ENCODE results near the gene TRABD. TPM values are rescaled to one million over a fixed set of nuclear protein-coding genes. Genes with fewer than 3 reads are reported as not detected.

TRABD gene
- total RNA-seq, 1 donor from 2014 or later = 64.5 TPM

- DNase-seq (ENCODE audit: low spot score) = no peak
Measured at GRCh38 chr22:50173983-50174355, 11.7 kb upstream of the TRABD start.

DNA sequence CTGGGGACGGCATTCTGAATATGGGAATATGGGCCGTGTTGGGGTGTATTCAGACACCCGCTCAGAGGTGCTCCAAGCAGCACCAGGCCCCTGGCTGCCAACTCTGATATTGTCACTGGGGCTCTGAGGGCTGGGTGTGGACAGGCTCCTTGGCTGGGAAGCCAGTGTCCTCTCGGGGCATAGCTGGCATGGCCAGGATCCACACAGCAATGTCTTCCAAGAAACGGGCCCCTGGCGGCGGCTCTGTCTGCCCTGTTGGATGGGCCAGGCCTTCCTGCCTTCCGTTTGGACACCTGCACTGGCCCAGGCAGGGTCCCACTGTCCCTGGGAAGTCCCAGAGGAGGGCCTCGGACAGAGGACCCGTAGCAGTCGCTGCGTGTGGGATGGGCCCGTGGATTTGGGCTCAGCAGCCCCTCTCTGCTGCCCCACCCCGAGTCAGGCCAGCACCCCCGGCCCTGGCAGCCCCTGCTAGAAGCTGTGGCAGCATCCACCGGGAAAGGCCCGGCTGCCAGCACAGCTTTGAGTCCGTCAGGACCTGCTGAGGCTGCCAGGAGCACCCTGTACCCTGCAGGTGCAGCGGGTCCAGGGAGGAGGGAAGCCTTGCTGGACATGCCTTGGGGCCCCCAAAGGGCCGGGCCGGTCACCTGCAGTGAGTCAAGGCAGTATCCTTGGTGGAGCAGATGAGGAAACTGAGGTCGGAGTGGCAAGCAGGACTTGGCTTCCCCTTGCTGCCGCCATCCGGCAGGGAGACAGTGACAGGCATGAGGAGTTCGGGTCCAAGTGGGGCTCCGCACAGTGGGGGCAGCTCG lies 11.1 kb upstream of the TRABD start:
- DNase-seq (ENCODE audit: low spot score) = no peak

DNA sequence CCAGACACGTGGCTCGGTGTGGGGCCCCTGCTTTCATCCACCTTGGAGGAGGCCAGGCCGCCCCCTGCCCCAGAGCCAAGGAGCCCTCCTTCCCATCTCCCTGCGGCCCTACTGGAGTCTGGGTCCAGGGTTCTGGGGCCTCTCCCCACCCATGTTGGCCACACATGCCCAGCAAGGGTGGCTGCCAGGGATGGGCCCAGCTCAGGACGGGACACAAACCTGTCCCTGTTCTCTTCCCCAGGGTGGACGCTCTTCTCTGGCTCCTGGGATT lies 10.6 kb upstream of the TRABD start:
- DNase-seq (ENCODE audit: low spot score) = no peak

- no peak for DNase-seq (ENCODE audit: low spot score)
Measured at GRCh38 chr22:50175921-50176849, 9.5 kb upstream of the TRABD start.

DNA sequence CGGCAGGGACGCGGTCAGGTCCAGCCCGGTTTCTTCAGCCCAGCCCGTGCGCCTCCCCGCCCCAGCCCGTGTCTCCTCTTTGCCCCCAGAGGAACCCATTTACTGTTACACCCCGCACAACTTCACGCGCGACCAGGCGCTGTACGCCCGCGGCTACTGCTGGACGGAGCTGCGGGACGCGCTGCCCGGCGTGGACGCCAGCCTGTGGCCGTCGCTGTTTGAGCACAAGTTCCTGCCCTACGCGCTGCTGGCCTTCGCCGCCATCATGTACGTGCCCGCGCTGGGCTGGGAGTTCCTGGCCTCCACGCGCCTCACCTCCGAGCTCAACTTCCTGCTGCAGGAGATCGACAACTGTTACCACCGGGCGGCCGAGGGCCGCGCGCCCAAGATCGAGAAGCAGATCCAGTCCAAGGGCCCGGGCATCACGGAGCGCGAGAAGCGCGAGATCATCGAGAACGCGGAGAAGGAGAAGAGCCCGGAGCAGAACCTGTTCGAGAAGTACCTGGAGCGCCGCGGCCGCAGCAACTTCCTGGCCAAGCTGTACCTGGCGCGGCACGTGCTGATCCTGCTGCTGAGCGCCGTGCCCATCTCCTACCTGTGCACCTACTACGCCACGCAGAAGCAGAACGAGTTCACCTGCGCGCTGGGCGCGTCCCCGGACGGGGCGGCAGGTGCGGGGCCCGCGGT lies 8.7 kb upstream of the TRABD start:
- no peak for DNase-seq (ENCODE audit: low spot score)

DNA sequence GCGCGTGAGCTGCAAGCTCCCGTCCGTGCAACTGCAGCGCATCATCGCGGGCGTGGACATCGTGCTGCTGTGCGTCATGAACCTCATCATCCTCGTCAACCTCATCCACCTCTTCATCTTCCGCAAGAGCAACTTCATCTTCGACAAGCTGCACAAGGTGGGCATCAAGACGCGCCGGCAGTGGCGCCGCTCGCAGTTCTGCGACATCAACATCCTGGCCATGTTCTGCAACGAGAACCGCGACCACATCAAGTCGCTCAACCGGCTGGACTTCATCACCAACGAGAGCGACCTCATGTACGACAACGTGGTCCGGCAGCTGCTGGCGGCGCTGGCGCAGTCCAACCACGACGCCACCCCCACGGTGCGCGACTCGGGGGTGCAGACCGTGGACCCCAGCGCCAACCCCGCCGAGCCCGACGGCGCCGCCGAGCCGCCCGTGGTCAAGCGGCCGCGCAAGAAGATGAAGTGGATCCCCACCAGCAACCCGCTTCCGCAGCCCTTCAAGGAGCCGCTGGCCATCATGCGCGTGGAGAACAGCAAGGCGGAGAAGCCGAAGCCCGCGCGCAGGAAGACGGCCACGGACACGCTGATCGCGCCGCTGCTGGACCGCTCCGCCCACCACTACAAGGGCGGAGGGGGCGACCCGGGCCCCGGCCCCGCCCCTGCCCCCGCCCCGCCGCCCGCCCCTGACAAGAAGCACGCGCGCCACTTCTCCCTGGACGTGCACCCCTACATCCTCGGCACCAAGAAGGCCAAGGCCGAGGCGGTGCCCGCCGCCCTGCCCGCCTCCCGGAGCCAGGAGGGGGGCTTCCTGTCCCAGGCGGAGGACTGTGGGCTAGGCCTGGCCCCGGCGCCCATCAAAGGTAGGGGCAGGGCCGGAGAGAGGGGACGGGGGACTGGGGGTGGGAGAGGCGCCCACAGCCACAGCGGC lies 7.9 kb upstream of the TRABD start:
- DNase-seq (ENCODE audit: low spot score) = no peak

GRCh38 chr22:50178471-50178864 lies 7.2 kb upstream of the TRABD start:
- DNase-seq (ENCODE audit: low spot score) = no peak

DNA sequence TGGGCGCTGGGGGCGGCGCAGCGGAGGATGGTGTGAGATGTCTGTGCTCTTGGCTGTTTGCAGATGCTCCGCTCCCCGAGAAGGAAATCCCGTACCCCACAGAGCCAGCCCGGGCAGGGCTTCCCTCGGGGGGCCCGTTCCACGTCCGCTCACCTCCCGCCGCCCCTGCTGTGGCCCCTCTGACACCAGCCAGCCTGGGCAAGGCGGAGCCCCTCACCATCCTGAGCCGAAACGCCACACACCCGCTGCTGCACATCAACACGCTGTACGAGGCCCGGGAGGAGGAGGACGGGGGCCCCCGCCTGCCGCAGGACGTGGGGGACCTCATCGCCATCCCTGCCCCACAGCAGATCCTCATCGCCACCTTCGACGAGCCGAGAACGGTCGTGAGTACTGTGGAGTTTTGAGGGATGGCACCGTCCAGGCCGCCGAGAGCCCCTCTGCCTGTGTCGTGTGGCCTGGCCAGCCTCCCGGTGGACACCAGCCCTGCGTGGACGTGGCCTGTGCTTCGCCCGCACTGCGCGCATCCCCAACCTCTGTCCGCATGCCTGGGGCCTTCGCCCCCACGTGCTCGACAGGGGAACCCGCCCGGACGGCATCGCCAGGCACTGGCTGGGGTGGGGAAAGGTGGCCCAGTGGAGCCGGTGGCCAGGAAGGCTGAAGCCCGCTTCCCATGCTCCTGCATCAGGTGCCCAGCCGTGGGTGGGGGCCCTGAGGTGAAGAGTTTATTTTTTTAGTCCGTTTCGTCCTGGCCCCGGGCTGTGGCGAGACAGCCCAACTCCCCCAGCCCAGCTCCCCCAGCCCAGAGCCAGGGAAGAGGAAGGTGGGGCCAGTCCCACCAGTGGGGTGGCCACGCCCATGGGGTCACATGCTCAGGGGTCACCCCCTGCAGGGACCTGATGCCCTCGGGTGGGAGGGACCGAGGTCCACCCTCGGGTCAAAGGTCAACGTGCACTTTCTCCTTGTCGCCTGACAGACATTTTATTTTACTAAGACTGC lies 6.5 kb upstream of the TRABD start:
- no peak for DNase-seq (ENCODE audit: low spot score)

- no peak for DNase-seq (ENCODE audit: low spot score)
Measured at GRCh38 chr22:50179937-50180726, 5.6 kb upstream of the TRABD start.

DNA sequence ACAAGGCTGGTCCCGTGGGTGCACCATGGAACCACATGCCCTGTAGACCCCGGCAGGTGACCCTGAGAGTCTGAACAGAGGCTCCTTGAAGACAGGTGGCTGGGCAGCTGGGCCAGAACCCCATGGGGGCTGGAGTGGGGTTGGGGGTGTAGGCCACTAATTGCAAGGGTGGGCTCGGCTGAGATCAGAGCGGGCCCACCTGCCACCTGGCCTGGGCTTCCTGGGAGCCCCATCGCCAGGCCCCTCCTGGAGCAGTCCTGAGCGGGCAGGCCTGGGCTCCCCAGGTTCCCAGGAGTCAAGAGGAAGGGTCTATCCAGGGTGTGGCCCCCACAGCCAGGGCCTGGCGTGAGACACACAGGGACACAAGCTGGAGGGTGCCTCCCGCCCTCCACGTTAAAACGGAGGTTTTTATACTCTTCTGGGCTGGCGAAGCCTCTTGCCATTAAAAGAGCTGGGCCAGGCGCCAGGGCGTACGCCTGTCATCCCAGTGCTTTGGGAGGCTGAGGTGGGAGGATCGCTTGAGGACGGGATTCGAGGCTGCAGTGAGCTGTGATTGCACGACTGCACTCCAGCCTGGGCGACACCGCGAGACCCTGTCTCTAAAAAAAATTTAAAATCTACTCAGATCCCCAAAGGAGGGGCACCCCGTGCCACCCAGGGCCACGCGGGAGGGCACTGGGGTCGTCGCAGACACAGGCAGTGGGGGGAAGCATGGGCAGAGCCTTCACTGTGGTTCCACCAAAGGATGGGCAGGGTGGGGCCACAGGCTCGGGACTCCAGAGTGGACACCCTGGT lies 4.8 kb upstream of the TRABD start:
- no peak for DNase-seq (ENCODE audit: low spot score)

- no peak for DNase-seq (ENCODE audit: low spot score)
Measured at GRCh38 chr22:50182176-50183081, 3.3 kb upstream of the TRABD start.

- DNase-seq (ENCODE audit: low spot score) = no peak
Measured at GRCh38 chr22:50183141-50183971, 2.4 kb upstream of the TRABD start.

GRCh38 chr22:50184004-50184901 lies 1.5 kb upstream of the TRABD start:
- DNase-seq (ENCODE audit: low spot score) = peak; percentile 83

GRCh38 chr22:50184902-50185374 lies 775 bp upstream of the TRABD start:
- no peak for DNase-seq (ENCODE audit: low spot score)

DNA sequence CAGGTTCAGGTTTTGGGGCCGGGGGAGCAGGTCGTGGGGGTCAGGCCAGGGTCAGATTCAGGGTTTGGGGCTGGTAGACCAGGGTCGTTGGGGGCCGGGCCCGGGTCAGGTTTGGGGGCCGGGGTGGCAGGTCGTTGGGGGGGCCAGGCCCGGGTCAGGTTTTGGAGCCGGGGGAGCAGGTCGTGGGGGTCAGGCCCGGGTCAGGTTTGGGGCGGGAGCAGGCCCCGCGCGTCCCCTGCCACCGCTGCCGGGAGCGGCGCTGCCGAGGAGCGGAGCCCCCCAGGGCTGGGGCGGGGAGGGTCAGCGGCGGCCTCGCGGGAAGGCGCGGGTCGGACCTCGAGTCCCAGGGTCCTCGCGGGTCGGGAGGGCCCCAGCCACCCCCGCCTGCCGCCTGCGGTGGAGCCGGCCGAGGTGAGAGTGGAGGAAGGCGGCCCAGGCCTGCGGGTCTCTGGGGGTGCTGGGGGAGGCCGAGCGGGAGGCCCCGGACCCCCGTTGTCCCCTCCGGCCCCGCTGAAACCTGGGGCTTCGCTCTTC lies 535 bp downstream of the TRABD start:
- no peak for DNase-seq (ENCODE audit: low spot score)

Measured in ureter (tissue), 1 donor.